ENCODE data around the gene SRSF1.

DNA sequence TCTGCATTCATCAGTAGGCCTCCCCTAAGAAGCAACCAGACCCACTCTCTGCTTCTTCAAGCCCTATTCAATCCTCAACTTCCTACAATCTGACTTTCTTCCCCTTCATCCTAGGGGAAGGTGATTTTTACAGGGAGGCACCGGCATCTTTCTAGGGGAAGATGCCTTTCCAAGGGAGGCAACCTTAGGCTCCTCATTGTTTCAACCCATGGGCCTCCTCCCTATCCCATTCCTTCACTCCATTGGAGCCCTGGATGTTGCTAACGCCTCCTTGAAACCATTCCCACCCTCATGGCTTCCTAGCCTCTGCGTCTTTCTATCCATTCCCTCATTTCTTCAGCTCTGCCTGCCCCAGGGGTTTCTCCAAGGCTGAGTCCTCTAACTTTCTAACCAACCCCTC, 49.2 kb downstream of the SRSF1 start:
- TF ChIP-seq, protein P1, sequence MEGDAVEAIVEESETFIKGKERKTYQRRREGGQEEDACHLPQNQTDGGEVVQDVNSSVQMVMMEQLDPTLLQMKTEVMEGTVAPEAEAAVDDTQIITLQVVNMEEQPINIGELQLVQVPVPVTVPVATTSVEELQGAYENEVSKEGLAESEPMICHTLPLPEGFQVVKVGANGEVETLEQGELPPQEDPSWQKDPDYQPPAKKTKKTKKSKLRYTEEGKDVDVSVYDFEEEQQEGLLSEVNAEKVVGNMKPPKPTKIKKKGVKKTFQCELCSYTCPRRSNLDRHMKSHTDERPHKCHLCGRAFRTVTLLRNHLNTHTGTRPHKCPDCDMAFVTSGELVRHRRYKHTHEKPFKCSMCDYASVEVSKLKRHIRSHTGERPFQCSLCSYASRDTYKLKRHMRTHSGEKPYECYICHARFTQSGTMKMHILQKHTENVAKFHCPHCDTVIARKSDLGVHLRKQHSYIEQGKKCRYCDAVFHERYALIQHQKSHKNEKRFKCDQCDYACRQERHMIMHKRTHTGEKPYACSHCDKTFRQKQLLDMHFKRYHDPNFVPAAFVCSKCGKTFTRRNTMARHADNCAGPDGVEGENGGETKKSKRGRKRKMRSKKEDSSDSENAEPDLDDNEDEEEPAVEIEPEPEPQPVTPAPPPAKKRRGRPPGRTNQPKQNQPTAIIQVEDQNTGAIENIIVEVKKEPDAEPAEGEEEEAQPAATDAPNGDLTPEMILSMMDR (conservative IDR thresholded peaks at IDR 0.05; ENCODE audit: low read length): no peak
- TF ChIP-seq EZH2phosphoT487 (IDR thresholded peaks at IDR 0.05; ENCODE audit: borderline replicate concordance, low read depth, low read length): no peak
